IPS-15b (cell line): ENCODE results near the gene ATG7.

Experiments used
- H3K27me3 ChIP-seq: one replicate; pipeline ENCODE4 v1.6.1; 2013; ENCODE audit warnings: low read length; ENCODE audit not compliant: control insufficient read depth, insufficient read depth
- H3K36me3 ChIP-seq: one replicate; pipeline ENCODE4 v1.6.1; 2013; ENCODE audit warnings: low read length; ENCODE audit not compliant: control insufficient read depth, insufficient read depth
- H3K4me1 ChIP-seq: one replicate; pipeline ENCODE4 v1.6.1; 2013; ENCODE audit warnings: mild to moderate bottlenecking, low read length; ENCODE audit not compliant: control insufficient read depth, insufficient read depth
- H3K4me3 ChIP-seq: one replicate; pipeline ENCODE4 v1.5.1; 2013; ENCODE audit warnings: low read depth, low read length
- H3K9ac ChIP-seq: one replicate; pipeline ENCODE4 v1.6.1; 2013; ENCODE audit warnings: low read depth, mild to moderate bottlenecking, low read length
- H3K9me3 ChIP-seq: one replicate; pipeline ENCODE4 v1.6.1; 2013; ENCODE audit warnings: mild to moderate bottlenecking, low read length; ENCODE audit not compliant: control insufficient read depth, insufficient read depth

Gene ATG7

GRCh38 chr3:11382146-11382745 is 110.0 kb downstream of the ATG7 start:
- peaks cover 7% of the 10 kb centered on the region for H3K4me1 ChIP-seq
- H3K4me3 ChIP-seq = no peak overlapping the region
- no peak overlapping the region for H3K9ac ChIP-seq
- no peaks in the 10 kb centered on the region for H3K27me3 ChIP-seq
- no peaks in the 10 kb centered on the region for H3K36me3 ChIP-seq
- no peaks in the 10 kb centered on the region for H3K9me3 ChIP-seq

DNA sequence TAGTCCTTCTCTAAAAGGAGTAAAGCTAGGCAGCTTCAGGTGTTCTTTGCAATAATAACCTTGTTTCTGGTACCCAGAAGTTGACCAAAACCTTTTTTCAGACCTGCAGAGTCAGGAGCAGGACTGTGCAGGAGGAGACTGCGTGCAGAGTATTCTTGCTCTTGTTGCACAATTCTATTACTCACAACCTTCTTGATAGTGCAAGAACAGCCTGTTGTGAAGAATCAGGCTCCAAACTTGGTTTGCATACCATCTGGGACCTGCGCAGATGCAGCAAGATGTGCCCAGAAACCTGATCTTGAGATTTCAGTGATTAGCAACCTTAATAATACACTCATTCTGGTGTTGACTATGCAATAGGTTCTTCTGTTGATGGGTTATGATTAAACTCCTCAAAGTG is 111.9 kb downstream of the ATG7 start:
- Histone ChIP-seq H3K4me1 (peaks cover 7% of the 10 kb centered on the region), H3K9ac (no peak overlapping the region), H3K9me3 (no peaks in the 10 kb centered on the region), H3K4me3 (no peak overlapping the region), H3K27me3 (no peaks in the 10 kb centered on the region), H3K36me3 (no peaks in the 10 kb centered on the region)

DNA sequence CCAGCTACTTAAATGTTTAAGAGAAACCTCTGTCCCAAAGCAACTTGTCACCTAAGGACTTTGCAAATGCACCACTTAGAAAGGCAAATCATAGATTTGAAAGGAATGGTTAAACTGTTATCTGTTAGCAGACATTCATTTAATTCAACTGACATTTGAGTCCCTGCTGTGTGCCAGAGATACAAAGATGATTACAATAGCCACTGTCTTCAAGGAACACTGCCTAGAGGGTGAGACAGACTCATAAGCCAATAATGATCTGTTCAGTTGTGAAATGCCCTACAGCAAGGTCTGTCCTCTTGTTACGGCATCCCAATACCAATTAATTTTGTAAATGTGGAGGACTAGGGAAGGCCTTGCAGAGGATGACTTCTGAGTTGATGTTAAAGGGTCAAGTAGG is 113.1 kb downstream of the ATG7 start:
- Histone ChIP-seq H3K9ac (no peak overlapping the region), H3K4me1 (peaks cover 4% of the 10 kb centered on the region), H3K36me3 (no peaks in the 10 kb centered on the region), H3K9me3 (no peaks in the 10 kb centered on the region), H3K4me3 (no peak overlapping the region), H3K27me3 (no peaks in the 10 kb centered on the region)

- Histone ChIP-seq H3K9ac (no peak overlapping the region), H3K9me3 (no peaks in the 10 kb centered on the region), H3K36me3 (no peaks in the 10 kb centered on the region), H3K4me3 (no peak overlapping the region), H3K27me3 (no peaks in the 10 kb centered on the region), H3K4me1 (no peaks in the 10 kb centered on the region)
Observed at GRCh38 chr3:11385891-11386290, 113.7 kb downstream of the ATG7 start.

GRCh38 chr3:11386465-11387113 is 114.4 kb downstream of the ATG7 start:
- no peaks in the 10 kb centered on the region for H3K4me1 ChIP-seq
- H3K27me3 ChIP-seq = no peaks in the 10 kb centered on the region
- no peak overlapping the region for H3K4me3 ChIP-seq
- H3K9ac ChIP-seq = no peak overlapping the region
- no peaks in the 10 kb centered on the region for H3K36me3 ChIP-seq
- no peaks in the 10 kb centered on the region for H3K9me3 ChIP-seq

DNA sequence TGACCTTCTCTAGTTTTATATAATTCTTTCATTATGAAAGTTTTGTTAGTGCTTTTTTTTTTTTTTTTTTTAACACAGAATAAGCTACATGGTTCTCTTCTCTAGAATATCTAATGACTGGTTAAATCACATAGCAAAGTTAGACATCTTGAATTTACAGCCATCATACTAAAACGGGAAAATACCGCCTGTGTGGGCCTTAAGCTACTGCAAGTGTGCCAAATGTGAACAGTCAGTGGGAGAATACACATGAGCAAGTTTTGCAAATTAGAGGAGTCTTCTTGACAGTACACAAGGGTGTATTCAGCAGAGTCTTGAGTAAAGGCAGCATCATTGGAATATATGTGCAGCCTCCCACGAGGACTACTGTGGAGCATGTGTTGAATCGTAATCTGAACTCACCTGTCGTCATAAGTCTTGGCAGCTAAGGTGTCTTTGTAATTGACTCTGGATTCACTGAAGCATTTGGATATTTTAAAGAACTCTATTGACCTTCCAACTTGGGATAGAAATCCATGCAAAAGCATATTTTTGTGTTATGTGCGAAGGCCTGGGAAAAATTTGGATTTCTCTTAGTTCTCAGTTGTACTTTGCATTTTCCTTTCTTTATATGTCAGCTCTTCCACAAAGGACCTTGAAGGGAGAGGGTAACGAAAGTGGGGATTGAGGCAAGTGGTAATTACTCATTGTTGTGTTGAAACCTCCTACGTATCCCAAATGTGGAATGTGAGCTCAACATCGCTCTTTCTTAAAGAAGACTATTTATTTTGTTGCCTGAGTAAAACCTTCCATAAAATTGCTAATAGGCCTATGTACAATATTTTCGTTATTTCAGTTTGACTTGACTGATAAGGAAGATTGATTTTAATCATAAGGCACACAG is 117.4 kb downstream of the ATG7 start:
- Histone ChIP-seq H3K4me3 (no peak overlapping the region), H3K9ac (no peak overlapping the region), H3K36me3 (no peaks in the 10 kb centered on the region), H3K27me3 (no peaks in the 10 kb centered on the region), H3K4me1 (peaks cover 4% of the 10 kb centered on the region), H3K9me3 (no peaks in the 10 kb centered on the region)

DNA sequence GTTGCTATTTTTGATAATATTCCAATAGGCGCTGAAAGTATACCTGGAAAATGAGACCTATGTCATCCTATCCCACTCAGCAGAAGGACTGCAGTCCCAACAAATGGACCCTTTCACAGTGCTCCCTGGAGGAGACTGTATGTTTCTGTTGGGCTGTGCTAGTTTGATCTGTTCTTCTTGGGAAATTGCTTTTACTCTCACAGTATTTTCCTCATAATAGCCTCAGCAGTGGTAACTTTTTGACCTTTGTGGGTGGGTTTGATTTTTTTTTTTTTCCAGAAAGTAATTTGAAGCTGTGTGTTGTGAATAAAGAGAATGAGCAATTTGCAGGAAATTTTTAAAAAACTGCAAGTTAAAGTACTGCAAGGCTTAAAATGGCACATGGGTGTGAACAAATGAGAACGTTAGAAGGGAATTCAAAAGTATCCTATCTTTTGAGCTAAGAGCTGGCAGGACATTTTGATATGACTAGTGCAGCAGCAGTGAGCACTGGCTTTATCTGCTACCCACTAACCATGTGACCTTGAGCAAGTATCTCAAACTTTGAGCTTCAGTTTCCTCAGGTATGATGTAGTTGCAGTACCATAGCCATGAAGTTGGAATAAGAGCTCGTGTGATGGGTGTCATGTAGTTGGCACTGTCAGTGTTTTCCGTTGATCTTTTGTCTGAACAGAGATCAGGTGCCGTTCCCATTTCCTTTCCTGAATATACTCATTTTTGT is 118.4 kb downstream of the ATG7 start:
- Histone ChIP-seq H3K4me1 (peaks cover 4% of the 10 kb centered on the region), H3K9me3 (no peaks in the 10 kb centered on the region), H3K9ac (no peak overlapping the region), H3K4me3 (no peak overlapping the region), H3K36me3 (no peaks in the 10 kb centered on the region), H3K27me3 (no peaks in the 10 kb centered on the region)

- peaks cover 4% of the 10 kb centered on the region for H3K4me1 ChIP-seq
- H3K9me3 ChIP-seq = no peaks in the 10 kb centered on the region
- no peaks in the 10 kb centered on the region for H3K27me3 ChIP-seq
- H3K4me3 ChIP-seq = no peak overlapping the region
- H3K36me3 ChIP-seq = no peaks in the 10 kb centered on the region
- no peak overlapping the region for H3K9ac ChIP-seq
Observed at GRCh38 chr3:11391174-11391879, 119.1 kb downstream of the ATG7 start.

- H3K9ac ChIP-seq = no peak overlapping the region
- no peak overlapping the region for H3K4me3 ChIP-seq
- H3K36me3 ChIP-seq = no peaks in the 10 kb centered on the region
- H3K4me1 ChIP-seq = peaks cover 4% of the 10 kb centered on the region
- no peaks in the 10 kb centered on the region for H3K9me3 ChIP-seq
- no peaks in the 10 kb centered on the region for H3K27me3 ChIP-seq
Observed at GRCh38 chr3:11392014-11392859, 120.0 kb downstream of the ATG7 start.

GRCh38 chr3:11392860-11393114 is 120.6 kb downstream of the ATG7 start:
- H3K27me3 ChIP-seq = no peaks in the 10 kb centered on the region
- no peaks in the 10 kb centered on the region for H3K36me3 ChIP-seq
- H3K9ac ChIP-seq = no peak overlapping the region
- H3K4me1 ChIP-seq = peaks cover 4% of the 10 kb centered on the region
- no peak overlapping the region for H3K4me3 ChIP-seq
- H3K9me3 ChIP-seq = no peaks in the 10 kb centered on the region

DNA sequence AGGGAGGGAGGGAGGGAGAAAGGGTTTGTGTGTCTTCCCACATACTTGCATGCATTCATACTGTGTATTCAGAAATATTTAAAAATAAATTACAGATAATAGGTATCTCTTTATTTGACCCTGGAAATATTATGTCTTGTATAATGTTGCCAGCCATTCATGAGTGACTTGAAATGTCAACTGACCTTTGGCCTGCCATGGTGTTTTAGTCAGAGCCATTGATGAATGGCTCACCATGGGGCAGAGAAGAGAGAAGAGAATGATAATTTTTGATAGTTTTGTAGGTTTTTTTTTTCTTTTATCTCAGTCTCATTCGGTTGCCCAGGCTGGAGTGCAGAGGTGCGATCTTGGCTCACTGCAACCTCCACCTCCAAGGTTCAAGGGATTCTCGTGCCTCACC is 121.2 kb downstream of the ATG7 start:
- Histone ChIP-seq H3K4me3 (no peak overlapping the region), H3K9ac (no peak overlapping the region), H3K4me1 (peaks cover 4% of the 10 kb centered on the region), H3K36me3 (no peaks in the 10 kb centered on the region), H3K27me3 (no peaks in the 10 kb centered on the region), H3K9me3 (no peaks in the 10 kb centered on the region)
